ENCODE measurements around the gene C19orf44.
A peak's percentile ranks its signal among the peaks of the same experiment; 100 is the strongest.
"Not testable (repeated sequence)": the region's sequence is repeated elsewhere in the genome, so short reads cannot be mapped to it uniquely, and the experiment has no call there.

C19orf44 gene

DNA sequence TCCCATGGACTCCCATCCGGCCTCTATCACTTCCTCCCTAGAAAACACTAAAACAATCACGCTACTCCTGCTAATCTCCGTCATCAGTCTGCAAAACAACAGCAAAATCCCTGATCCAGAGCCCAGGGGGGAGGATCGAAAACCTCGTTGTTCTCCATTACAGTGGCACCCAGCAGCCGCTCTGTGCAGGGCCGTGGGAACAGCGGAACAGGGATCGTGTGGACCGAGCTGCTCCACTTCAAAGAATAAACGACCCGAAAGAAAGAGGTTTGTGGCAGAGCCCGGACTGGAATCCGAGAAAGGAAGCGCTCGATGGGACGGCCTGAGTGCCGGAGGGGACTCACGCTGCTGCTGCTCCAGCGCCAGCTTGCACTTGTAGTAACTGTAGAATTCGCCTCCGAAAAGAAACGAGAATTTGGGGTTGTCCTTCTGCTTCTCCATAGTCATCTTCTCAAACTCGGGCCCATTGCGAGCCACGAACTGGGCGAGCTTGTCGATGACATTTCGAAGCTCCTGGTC lies 45.4 kb downstream of the C19orf44 start:
- no peak for DNase-seq

- peak; percentile 94 for DNase-seq
Observed at GRCh38 chr19:16542045-16542909, 46.1 kb downstream of the C19orf44 start, which contains the start of gene CHERP. CHERP (minus strand) TSS chr19:16542437; CDS start chr19:16542378, 59 bp downstream.

DNA sequence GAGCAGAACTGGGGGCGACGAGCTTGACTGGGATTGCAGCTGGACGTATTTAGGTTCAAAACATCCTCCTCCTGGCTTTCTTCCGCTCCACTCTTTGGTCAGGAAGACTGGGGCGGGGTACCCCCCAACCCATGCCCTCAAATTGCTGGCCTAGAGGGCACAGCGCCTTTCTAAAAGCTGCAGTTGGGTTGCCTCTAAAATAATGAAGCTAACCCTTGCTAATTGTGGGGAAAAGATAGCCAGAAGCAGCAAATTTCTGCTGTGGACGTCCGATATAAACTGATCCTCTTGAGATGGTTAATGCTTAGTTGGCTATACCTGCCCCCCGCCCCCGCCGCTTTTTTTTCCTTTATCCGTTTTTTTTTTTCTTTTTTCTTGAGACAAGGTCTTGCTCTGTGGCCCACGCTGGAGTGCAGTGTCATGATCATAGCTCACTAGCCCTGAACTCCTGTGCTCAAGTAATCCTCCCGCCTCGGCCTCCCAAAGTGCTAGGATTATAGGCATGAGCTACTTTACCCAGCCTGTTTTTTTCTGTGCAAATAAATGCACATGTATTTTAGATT lies 46.8 kb downstream of the C19orf44 start:
- DNase-seq, result no peak

- DNase-seq, result not testable (repeated sequence)
Observed at GRCh38 chr19:16543734-16544133, 47.5 kb downstream of the C19orf44 start.

- DNase-seq, result no peak
Observed at GRCh38 chr19:16544473-16545231, 48.5 kb downstream of the C19orf44 start.

DNA sequence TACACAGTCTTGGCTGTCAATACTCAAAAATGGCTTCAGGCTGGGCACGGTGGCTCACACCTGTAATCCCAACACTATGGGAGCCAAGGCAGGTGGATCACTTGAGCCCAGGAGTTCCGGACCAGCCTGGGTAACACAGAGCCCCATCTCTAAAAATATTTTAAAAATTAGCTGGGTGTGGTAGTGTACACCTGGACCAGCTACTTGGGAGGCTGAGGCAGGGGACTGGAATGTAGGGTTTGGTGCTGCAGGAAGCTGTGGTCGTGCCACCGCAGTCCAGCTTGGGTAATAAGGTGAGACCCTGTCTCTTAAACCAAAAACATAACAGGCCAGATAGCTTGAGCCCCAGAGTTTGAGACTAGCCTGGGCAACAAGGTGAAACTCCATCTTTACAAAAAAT lies 52.8 kb downstream of the C19orf44 start:
- no peak for DNase-seq

GRCh38 chr19:16551902-16552301 lies 55.7 kb downstream of the C19orf44 start:
- DNase-seq, result not testable (repeated sequence)

DNA sequence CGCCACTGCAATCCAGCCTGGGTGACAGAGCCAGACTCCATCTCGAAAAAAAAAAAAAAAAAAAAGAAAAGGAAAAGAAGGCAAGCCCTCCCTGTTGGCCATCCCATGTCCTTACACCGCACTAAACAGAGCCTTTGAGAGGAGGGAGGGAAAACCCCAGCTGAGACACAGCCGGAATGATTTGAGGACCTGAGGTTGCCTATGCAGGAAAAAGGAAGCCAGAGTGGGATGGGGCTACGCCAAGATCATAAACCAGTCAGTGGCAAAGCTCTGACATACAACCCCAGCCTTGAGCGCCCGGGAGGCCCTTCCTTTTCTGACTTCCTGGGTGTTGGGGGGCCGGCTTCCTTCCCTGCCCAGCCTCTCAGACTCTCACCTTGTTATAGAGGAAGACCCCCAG lies 58.6 kb downstream of the C19orf44 start:
- no peak for DNase-seq

- no peak for DNase-seq
Observed at GRCh38 chr19:16559780-16560276, 63.6 kb downstream of the C19orf44 start.

- DNase-seq, result no peak
Observed at GRCh38 chr19:16561382-16561781, 65.2 kb downstream of the C19orf44 start.

DNA sequence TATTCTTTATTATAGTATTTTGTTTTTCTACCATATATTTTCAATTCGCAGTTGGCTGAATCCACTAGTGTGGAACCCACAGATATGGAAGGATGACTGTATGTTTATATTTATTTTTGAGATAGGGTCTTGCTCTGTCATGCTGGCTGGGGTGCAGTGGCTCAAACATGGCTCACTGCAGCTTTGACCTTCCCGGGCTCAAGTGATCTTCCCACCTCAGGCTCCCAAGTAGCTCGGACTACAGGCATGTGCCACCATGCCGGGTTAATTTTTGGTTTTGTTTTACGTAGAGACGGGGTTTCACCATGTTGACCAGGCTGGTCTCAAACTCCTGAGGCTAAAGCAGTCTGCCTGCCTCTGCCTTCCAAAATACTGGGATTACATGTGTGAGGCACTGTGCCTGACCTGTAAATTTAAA lies 66.4 kb downstream of the C19orf44 start:
- DNase-seq, result no peak

GRCh38 chr19:16564842-16565241 lies 68.6 kb downstream of the C19orf44 start:
- no peak for DNase-seq

GRCh38 chr19:16566161-16566560 lies 70.0 kb downstream of the C19orf44 start:
- no peak for DNase-seq

GRCh38 chr19:16566702-16567101 lies 70.5 kb downstream of the C19orf44 start:
- no peak for DNase-seq

DNA sequence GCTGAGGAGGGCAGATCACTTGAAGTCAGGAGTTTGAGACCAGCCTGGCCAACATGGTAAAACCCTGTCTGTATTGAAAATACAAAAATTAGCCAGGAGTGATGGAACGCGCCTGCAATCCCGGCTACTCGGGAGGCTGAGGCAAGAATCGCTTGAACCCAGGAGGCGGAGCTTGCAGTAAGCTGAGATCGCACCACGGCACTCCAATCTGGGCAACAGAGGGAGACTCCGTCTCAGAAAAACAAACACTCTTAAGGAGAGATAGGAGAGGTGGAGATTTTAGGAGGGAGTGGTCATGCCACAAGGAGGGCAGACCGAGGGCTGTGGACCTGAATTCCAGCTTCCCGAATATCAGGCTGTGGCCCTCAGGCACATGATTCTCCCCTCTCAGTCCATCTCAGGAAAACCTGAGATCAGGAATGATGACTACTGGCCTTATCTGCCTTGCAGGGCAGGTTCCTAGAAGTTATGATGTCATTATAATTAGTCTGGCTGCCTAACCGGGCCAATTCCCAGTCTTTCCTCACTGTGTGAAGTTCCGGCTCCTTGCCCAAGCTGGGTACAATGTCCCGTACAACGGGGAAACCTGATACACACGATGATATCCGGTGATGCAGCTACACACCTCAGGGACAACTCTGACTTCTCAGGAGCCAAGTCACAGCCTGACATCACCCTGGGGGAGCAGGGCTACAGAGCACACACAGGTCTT lies 73.6 kb downstream of the C19orf44 start:
- no peak for DNase-seq
